HepG2 (cell line): Measurements from ENCODE around the gene CERS4. TPM values are rescaled to one million over a fixed set of nuclear protein-coding genes. Genes with fewer than 3 reads are reported as not detected.

Experiments used
- ARNT2 ChIP-seq: sonication (generic); formaldehyde crosslinking; IDR thresholded peaks from 2 replicates; pipeline ENCODE4 v1.8.0; 2022; ENCODE audit warnings: mild to moderate bottlenecking, low read depth, missing genetic modification reagents, moderate library complexity
- HNRNPL ChIP-seq: fragments of 200-400 bp; formaldehyde crosslinking; IDR thresholded peaks from 2 replicates; pipeline ENCODE4 v1.6.1; 2017; ENCODE audit warnings: mild to moderate bottlenecking, low read depth, low read length
- MNT ChIP-seq: fragments of 450-650 bp; IDR thresholded peaks from 2 replicates; pipeline ENCODE4 v1.6.1; 2016
- POLR2G ChIP-seq: fragments of 200-400 bp; formaldehyde crosslinking; IDR thresholded peaks from 2 replicates; pipeline ENCODE4 v1.6.1; 2018; ENCODE audit warnings: mild to moderate bottlenecking, low read depth, low read length, moderate library complexity
- SAP130 ChIP-seq: IDR thresholded peaks from 2 replicates; pipeline ENCODE4 v1.6.1; 2016; ENCODE audit warnings: low read depth
- SOX13 ChIP-seq, 3 experiments: fragments of 450-650 bp in 1 of 3; sonication (generic) in 1 of 3; formaldehyde crosslinking in 1 of 3; IDR thresholded peaks in 2 of 3; conservative IDR thresholded peaks in 1 of 3; 2 replicates each; pipeline versions ENCODE4 v1.5.0 to v1.6.1; 2016 to 2020; ENCODE audit warnings: antibody characterized with exemption in 1 of 3, mild to moderate bottlenecking in 1 of 3, missing compliant biosample characterization in 1 of 3, missing genetic modification reagents in 1 of 3, moderate library complexity in 1 of 3
- ZHX2 ChIP-seq, 2 experiments: sonication (generic) in 1 of 2; formaldehyde crosslinking in 1 of 2; IDR thresholded peaks; 2 replicates each; pipeline versions ENCODE4 v1.6.1 to v1.9.0; 2014 to 2022; ENCODE audit warnings: antibody characterized with exemption in 1 of 2, borderline replicate concordance in 1 of 2, inconsistent platforms in 1 of 2, low read depth in 1 of 2, missing genetic modification reagents in 1 of 2
- ZNF496 ChIP-seq: sonication (generic); formaldehyde crosslinking; IDR thresholded peaks from 2 replicates; pipeline ENCODE4 v1.8.1; 2023; ENCODE audit warnings: mild to moderate bottlenecking, moderate library complexity, missing genetic modification reagents; ENCODE audit not compliant: insufficient replicate concordance
- ZNF75D ChIP-seq: sonication (generic); formaldehyde crosslinking; IDR thresholded peaks from 2 replicates; pipeline ENCODE4 v1.8.1; 2023; ENCODE audit warnings: missing genetic modification reagents, mild to moderate bottlenecking, borderline replicate concordance
- polyA plus RNA-seq, 8 experiments: library from polyadenylated mRNA; depleted of rRNA in 3 of 8; stranded (reverse) in 7 of 8; unstranded in 1 of 8; fragments of >200 nt; fragmentation: Illumina TruSeq in 4 of 8; extraction: Trizol in 4 of 8; gene quantifications; 2 replicates each; pipeline versions ENCODE4 v1.2.1 to v1.2.3, GENCODE V29; 2011 to 2016; ENCODE audit warnings: low read depth in 4 of 8, missing spikeins in 1 of 8, mixed read lengths in 1 of 8; ENCODE audit not compliant: insufficient read depth in 1 of 8
- total RNA-seq, 5 experiments: library from RNA; depleted of rRNA; stranded (reverse); fragments of >200 nt; fragmentation: Illumina TruSeq; extraction: Trizol; gene quantifications; 2 replicates each; pipeline ENCODE4 v1.2.3, GENCODE V29; 2016; ENCODE audit warnings: low read depth in 1 of 5
- TF ChIP-seq, protein P1 (sequence below): sonication (generic); formaldehyde crosslinking; IDR thresholded peaks from 2 replicates; pipeline ENCODE4 v1.4.0; 2020; ENCODE audit warnings: mild to moderate bottlenecking, missing genetic modification reagents

The CERS4 gene
- total and polyA plus RNA-seq, 2 of the 13 experiments (the other 11 are each of a cell fraction or from before 2014, with no cell fraction given), result 74.7 to 83.5 TPM

GRCh38 chr19:8209462-8210378 is 550 bp downstream of the CERS4 start (continued):
- no peak for TF ChIP-seq ZHX2 (IDR thresholded peaks at IDR 0.05; ENCODE audit: low read depth)
- TF ChIP-seq ZHX2 (CRISPR knock-in tag; IDR thresholded peaks at IDR 0.05; ENCODE audit: borderline replicate concordance), result no peak
- no peak for TF ChIP-seq ZNF75D (CRISPR knock-in tag)
- TF ChIP-seq, protein P1, sequence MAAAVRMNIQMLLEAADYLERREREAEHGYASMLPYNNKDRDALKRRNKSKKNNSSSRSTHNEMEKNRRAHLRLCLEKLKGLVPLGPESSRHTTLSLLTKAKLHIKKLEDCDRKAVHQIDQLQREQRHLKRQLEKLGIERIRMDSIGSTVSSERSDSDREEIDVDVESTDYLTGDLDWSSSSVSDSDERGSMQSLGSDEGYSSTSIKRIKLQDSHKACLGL (CRISPR knock-in tag), result no peak
- TF ChIP-seq SAP130 (CRISPR knock-in tag), result peak; percentile 59
- no peak for TF ChIP-seq POLR2G
- TF ChIP-seq MNT, result no peak
- TF ChIP-seq ARNT2 (CRISPR knock-in tag), result 0 out of 2 replicates have a peak, but pooled peaks have one; percentile 53
- TF ChIP-seq SOX13 (IDR thresholded peaks at IDR 0.05), result no peak
- TF ChIP-seq SOX13 (CRISPR knock-in tag; conservative IDR thresholded peaks at IDR 0.05 in 1 of 2, IDR thresholded peaks at IDR 0.05 in 1 of 2), result no peak
- TF ChIP-seq ZNF496 (CRISPR knock-in tag), result no peak
- TF ChIP-seq HNRNPL, result 0 out of 2 replicates have a peak, but pooled peaks have one; percentile 40
